GM12872 (cell line): ENCODE results near the gene CPLX1.

Source experiments
- CTCF ChIP-seq: IDR thresholded peaks from 3 replicates; pipeline ENCODE4 v1.5.1; 2011; ENCODE audit warnings: low read depth, mild to moderate bottlenecking, low read length, moderate library complexity; ENCODE audit not compliant: insufficient read depth

CPLX1 gene

GRCh38 chr4:808860-809570 is 16.9 kb downstream of the CPLX1 start:
- no peak for TF ChIP-seq CTCF

DNA sequence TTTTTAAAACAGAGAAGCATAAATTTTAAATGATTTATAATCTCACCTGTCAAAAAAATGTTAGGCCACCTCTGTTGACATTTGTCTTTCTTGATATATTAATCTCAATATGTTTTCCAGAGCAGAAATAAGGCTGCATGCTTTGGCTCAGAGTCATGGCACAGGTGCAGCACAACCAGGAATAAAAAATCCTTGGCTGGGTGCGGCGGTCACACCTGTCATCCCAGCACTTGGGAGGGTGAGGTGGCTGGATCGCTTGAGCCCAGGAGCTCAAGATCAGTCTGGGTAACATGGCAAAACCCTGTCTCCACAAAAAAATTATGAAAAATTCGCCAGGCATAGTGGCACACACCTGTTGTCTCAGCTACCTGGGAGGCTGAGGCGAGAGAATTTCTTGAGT is 18.1 kb downstream of the CPLX1 start:
- TF ChIP-seq CTCF = no peak

DNA sequence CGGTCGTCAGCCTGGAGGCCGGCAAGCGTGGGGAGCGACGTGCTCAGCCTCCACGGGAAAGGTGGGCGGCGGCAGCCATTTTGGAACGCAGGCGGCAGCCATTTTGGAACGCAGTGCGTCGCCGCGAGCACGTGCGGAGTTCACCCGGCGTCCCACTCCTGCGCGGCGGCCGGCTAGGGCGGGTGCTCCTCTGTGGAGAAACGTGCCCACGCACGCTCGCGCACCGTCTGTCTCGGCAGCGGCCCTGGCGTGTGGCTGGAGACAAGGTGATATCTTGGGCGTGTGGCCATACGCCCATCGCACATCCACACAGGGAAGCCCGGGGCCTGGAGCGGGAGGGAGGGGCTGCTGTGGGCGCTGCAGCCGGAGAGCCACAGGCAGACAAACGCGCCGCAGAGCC is 21.1 kb downstream of the CPLX1 start:
- TF ChIP-seq CTCF = no peak

DNA sequence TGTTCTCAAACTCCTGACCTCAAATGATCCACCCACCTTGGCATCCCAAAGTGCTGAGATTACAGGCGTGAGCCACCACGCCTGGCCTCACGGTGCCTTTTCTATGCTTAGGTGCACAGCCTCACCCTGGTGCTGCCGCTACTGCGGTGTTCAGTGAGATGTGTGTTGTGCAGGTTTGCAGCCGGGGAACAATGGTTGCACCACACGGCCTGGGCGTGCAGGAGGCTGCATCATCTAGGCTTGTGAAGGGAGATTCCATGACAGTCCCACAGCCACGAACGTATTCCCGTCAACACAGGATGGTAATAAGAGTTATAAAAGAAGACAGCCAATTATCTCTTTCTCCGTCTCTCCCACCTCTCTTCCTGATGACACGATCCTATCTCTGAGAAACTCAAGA is 22.0 kb downstream of the CPLX1 start:
- no peak for TF ChIP-seq CTCF

DNA sequence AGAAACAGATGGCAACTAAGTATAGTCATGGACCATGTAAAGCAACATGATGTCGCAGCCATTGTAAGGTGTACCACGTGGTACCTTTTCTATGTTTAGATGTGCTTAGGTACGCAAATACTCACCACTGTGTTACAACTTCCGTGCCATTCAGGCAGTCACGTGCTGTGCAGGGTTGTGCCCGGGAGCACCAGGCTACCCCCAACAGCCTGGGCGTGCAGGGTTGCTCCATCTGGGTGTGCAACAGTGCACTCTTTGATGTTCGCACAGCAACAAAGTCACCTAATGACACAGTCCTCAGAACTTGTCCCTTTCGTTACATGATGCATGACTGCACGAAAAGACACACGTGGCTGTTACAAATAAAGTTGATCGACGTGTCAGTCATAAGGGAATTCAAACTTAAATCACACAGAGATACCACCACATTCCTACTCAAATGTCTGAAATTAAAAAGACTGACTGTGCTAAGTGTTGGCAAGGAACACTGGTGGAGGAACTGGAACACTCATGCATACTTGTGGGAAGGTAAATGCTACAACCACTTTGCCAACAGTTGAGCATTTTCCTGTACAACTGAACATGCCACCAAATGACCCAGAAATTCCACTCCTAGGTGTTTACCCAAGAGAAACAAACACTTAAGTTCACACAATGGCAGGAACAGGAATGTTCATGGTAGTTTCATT is 24.3 kb downstream of the CPLX1 start:
- TF ChIP-seq CTCF = no peak

GRCh38 chr4:797066-797465 is 28.9 kb downstream of the CPLX1 start:
- TF ChIP-seq CTCF = no peak

GRCh38 chr4:796206-796605 is 29.7 kb downstream of the CPLX1 start:
- TF ChIP-seq CTCF = no peak
